ENCODE results near the gene ARL15. TPM values are rescaled to one million over a fixed set of nuclear protein-coding genes. Genes with fewer than 3 reads are reported as not detected.
"Not testable (repeated sequence)": the region's sequence is repeated elsewhere in the genome, so short reads cannot be mapped to it uniquely, and the experiment has no call there.

Gene ARL15
- total RNA-seq, 1 donor from 2014 or later, result 74.4 TPM

- TF ChIP-seq POLR2AphosphoS5 (IDR thresholded peaks at IDR 0.05; ENCODE audit: insufficient read depth in 1 of 2, low read depth in 1 of 2), result no peak
- no peak for TF ChIP-seq CTCF (IDR thresholded peaks at IDR 0.05)
- TF ChIP-seq POLR2A (IDR thresholded peaks at IDR 0.05), result no peak
- DNase-seq (ENCODE audit: extremely low spot score in 2 of 2), result no peak
- intact Hi-C loops (cut with DNase I), result no loop called here
- Histone ChIP-seq H3K9me3 (no peaks in the 10 kb centered on the region), H3K27ac (no peak overlapping the region), H3K4me1 (no peaks in the 10 kb centered on the region), H3K27me3 (no peaks in the 10 kb centered on the region), H3K36me3 (no peaks in the 10 kb centered on the region), H3K4me3 (no peak overlapping the region)
Measured at GRCh38 chr5:54063817-54064216, 246.6 kb downstream of the ARL15 start.

DNA sequence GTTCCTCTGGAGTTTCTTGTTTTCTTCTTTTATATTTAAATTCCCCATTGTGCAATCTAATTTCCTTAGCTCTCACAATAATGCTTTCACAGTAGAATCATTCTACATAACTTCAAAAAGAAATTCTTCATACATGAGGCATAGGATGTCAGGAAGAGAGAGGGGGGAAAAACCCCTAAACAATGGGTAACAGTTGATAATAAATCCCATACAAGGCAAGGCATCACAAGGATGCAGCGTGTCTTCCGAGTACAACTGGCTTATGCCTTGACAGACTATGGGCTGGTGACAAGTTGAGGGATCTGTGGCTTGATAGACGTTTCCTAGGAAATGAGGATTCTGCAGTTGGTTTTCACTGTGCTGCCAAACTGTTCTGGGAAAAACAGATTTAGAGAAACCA, 247.4 kb downstream of the ARL15 start:
- TF ChIP-seq POLR2A (IDR thresholded peaks at IDR 0.05), result no peak
- TF ChIP-seq POLR2AphosphoS5 (IDR thresholded peaks at IDR 0.05; ENCODE audit: insufficient read depth in 1 of 2, low read depth in 1 of 2), result no peak
- no peak for TF ChIP-seq CTCF (IDR thresholded peaks at IDR 0.05)
- H3K4me1 ChIP-seq, result no peaks in the 10 kb centered on the region
- no peak overlapping the region for H3K4me3 ChIP-seq
- no peak for DNase-seq (ENCODE audit: extremely low spot score in 2 of 2)
- H3K27me3 ChIP-seq, result no peaks in the 10 kb centered on the region
- intact Hi-C loops (cut with DNase I), result no loop called here
- H3K27ac ChIP-seq, result no peak overlapping the region
- H3K9me3 ChIP-seq, result no peaks in the 10 kb centered on the region
- no peaks in the 10 kb centered on the region for H3K36me3 ChIP-seq

DNA sequence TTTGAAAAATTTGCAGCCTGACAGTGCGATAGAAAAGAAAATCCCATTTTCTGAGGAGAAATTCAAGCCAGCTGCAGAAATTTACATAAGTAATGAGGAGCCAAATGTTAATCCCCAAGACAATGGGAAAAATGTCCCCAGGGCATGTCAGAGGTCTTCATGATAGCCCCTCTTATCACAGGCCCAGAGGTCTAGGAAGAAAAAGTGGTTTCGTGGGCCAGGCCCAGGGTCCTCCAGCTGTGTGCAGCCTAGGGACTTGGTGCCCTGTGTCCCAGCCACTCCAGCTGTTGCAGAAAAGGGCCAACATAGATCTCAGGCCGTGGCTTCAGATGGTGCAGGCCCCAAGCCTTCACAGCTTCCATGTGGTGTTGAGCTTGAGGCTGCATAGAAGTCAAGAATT, 249.5 kb downstream of the ARL15 start:
- H3K4me3 ChIP-seq; H3K9me3 ChIP-seq; H3K4me1 ChIP-seq; H3K27me3 ChIP-seq; H3K36me3 ChIP-seq; H3K27ac ChIP-seq; DNase-seq (ENCODE audit: extremely low spot score in 2 of 2); intact Hi-C loops (cut with DNase I): not testable (repeated sequence)

GRCh38 chr5:54049963-54050362, 260.4 kb downstream of the ARL15 start:
- H3K27ac ChIP-seq, result no peak overlapping the region
- no peaks in the 10 kb centered on the region for H3K36me3 ChIP-seq
- intact Hi-C loops (cut with DNase I), result no loop called here
- H3K9me3 ChIP-seq, result no peaks in the 10 kb centered on the region
- H3K4me3 ChIP-seq, result no peak overlapping the region
- TF ChIP-seq CTCF (IDR thresholded peaks at IDR 0.05) (no peak), POLR2AphosphoS5 (IDR thresholded peaks at IDR 0.05; ENCODE audit: insufficient read depth in 1 of 2, low read depth in 1 of 2) (no peak), POLR2A (IDR thresholded peaks at IDR 0.05) (no peak)
- DNase-seq (ENCODE audit: extremely low spot score in 2 of 2), result no peak
- H3K27me3 ChIP-seq, result no peaks in the 10 kb centered on the region
- H3K4me1 ChIP-seq, result peaks cover 7% of the 10 kb centered on the region

GRCh38 chr5:54049144-54049543, 261.2 kb downstream of the ARL15 start:
- Histone ChIP-seq H3K4me1 (peaks cover 7% of the 10 kb centered on the region), H3K36me3 (no peaks in the 10 kb centered on the region), H3K27me3 (no peaks in the 10 kb centered on the region), H3K4me3 (no peak overlapping the region), H3K9me3 (no peaks in the 10 kb centered on the region), H3K27ac (no peak overlapping the region)
- intact Hi-C loops (cut with DNase I), result no loop called here
- DNase-seq (ENCODE audit: extremely low spot score in 2 of 2), result no peak
- no peak for TF ChIP-seq POLR2AphosphoS5 (IDR thresholded peaks at IDR 0.05; ENCODE audit: insufficient read depth in 1 of 2, low read depth in 1 of 2)
- no peak for TF ChIP-seq CTCF (IDR thresholded peaks at IDR 0.05)
- TF ChIP-seq POLR2A (IDR thresholded peaks at IDR 0.05), result no peak

All from vagina (tissue), 2 donors.